T-helper 1 cell treated with Interleukin-12 subunit alpha and Interleukin-12 subunit beta and Interleukin-4 antibody, amounts not matched to agents 30 μg/mL and 1 μg/mL, for 36 hours (primary cell): ENCODE data around the gene GPR39.

Experiments used
- H3K27ac Mint-ChIP-seq: one replicate; pipeline ENCODE4 v1.8.0; 2021; ENCODE audit warnings: mild to moderate bottlenecking, mixed read lengths
- H3K27me3 Mint-ChIP-seq: one replicate; pipeline ENCODE4 v1.8.0; 2021; ENCODE audit warnings: low read depth, mixed read lengths
- H3K36me3 Mint-ChIP-seq: one replicate; pipeline ENCODE4 v1.8.0; 2021; ENCODE audit warnings: low read depth, mixed read lengths
- H3K4me1 Mint-ChIP-seq: one replicate; pipeline ENCODE4 v1.8.0; 2021; ENCODE audit warnings: low read depth, mixed read lengths
- H3K4me3 Mint-ChIP-seq: one replicate; pipeline ENCODE4 v1.8.0; 2021; ENCODE audit warnings: mild to moderate bottlenecking, moderate library complexity, mixed read lengths
- H3K9me3 Mint-ChIP-seq: one replicate; pipeline ENCODE4 v1.8.0; 2021; ENCODE audit warnings: mixed read lengths

The GPR39 gene

GRCh38 chr2:132420816-132421805 is 4.5 kb downstream of the GPR39 start:
- Mint-ChIP-seq H3K27me3 (no peaks in the 10 kb centered on the region), H3K4me3 (no peak overlapping the region), H3K9me3 (no peaks in the 10 kb centered on the region), H3K4me1 (no peaks in the 10 kb centered on the region), H3K27ac (no peak overlapping the region), H3K36me3 (no peaks in the 10 kb centered on the region)

GRCh38 chr2:132422736-132423135 is 6.1 kb downstream of the GPR39 start:
- no peak overlapping the region for H3K27ac Mint-ChIP-seq
- H3K9me3 Mint-ChIP-seq, result no peaks in the 10 kb centered on the region
- no peaks in the 10 kb centered on the region for H3K27me3 Mint-ChIP-seq
- H3K4me1 Mint-ChIP-seq, result no peaks in the 10 kb centered on the region
- no peak overlapping the region for H3K4me3 Mint-ChIP-seq
- no peaks in the 10 kb centered on the region for H3K36me3 Mint-ChIP-seq

DNA sequence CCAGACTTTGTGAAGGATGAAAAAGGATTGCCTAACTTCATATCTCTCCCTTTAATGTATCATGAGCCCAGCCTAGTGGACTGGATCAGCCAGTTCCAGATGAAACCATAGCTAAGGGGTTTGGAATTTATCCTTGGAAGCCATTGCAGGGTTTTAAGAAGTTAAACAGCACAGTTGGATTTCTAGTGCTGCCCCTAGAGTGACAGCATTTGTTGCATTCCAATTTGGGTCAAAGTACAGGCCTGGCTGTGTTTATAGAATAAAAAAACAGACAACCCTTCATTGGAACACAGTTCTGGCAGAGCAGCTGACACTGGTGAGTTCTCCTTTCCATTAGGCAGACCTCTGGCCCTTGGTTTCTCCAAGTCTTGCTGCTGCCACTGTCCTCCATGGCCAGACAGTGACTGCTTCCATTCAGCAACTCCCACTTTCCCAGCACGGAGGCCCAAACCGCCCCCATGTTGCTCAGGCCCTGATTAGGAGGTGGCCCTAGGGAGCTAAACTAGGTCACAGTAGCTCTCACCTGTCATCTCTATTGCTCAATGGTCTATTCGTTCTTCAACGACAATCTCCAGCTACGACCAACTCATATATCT is 8.0 kb downstream of the GPR39 start:
- Mint-ChIP-seq H3K27me3 (no peaks in the 10 kb centered on the region), H3K4me3 (no peak overlapping the region)

DNA sequence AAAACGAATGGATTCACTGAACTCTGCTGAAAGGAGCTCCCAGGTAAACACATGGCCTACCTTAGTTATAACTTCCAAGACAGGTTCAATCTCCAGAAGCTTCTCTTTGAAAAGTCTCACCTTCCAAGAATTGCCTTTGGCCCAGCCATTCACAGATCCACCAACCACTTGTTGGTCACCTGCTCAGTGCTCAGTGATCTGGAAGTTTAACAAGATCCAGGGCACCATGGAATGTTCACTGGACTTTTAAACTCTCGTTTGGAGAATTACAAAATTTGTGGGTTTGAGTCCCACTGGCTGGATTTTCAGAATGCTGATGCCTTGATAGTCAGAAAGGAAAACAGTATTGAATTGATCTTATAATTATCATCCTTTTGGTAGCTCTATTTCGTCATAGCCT is 9.4 kb downstream of the GPR39 start:
- Mint-ChIP-seq H3K36me3 (no peaks in the 10 kb centered on the region), H3K27ac (no peak overlapping the region), H3K4me1 (no peaks in the 10 kb centered on the region), H3K4me3 (no peak overlapping the region), H3K27me3 (no peaks in the 10 kb centered on the region), H3K9me3 (no peaks in the 10 kb centered on the region)

More for the DNA sequence above, 8.0 kb downstream of the GPR39 start:
- Mint-ChIP-seq H3K27ac (no peak overlapping the region), H3K9me3 (no peaks in the 10 kb centered on the region), H3K4me1 (no peaks in the 10 kb centered on the region), H3K36me3 (no peaks in the 10 kb centered on the region)

DNA sequence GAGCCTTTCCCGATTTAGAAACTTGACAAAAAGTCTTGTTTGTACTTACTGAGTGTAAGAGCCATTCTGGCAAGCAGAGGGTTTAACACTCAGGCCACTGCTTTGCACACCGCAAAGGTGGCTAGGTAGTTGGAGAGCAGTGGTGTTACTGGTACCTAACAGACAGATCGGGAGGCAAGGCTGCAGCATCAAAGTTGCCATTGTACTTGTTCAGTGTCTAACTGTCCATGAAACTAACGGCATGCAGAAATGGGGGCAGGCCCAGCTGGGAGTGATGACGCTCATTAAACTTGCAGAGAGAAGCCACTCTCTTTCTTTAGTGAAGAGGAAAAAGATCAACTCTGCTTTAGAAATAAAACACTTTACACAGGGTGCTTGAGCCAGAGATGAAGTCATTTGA is 10.1 kb downstream of the GPR39 start:
- no peak overlapping the region for H3K27ac Mint-ChIP-seq
- H3K4me3 Mint-ChIP-seq, result no peak overlapping the region
- no peaks in the 10 kb centered on the region for H3K4me1 Mint-ChIP-seq
- no peaks in the 10 kb centered on the region for H3K27me3 Mint-ChIP-seq
- H3K36me3 Mint-ChIP-seq, result no peaks in the 10 kb centered on the region
- H3K9me3 Mint-ChIP-seq, result no peaks in the 10 kb centered on the region

GRCh38 chr2:132429351-132429750 is 12.7 kb downstream of the GPR39 start:
- Mint-ChIP-seq H3K27me3 (no peaks in the 10 kb centered on the region), H3K4me1 (no peaks in the 10 kb centered on the region), H3K36me3 (no peaks in the 10 kb centered on the region), H3K4me3 (no peak overlapping the region), H3K27ac (no peak overlapping the region), H3K9me3 (peaks cover 7% of the 10 kb centered on the region)

- no peak overlapping the region for H3K27ac Mint-ChIP-seq
- H3K4me1 Mint-ChIP-seq, result no peaks in the 10 kb centered on the region
- no peaks in the 10 kb centered on the region for H3K36me3 Mint-ChIP-seq
- no peaks in the 10 kb centered on the region for H3K27me3 Mint-ChIP-seq
- H3K4me3 Mint-ChIP-seq, result no peak overlapping the region
- H3K9me3 Mint-ChIP-seq, result peaks cover 7% of the 10 kb centered on the region
Observed at GRCh38 chr2:132429941-132430573, 13.5 kb downstream of the GPR39 start.

- Mint-ChIP-seq H3K4me3 (no peak overlapping the region), H3K36me3 (no peaks in the 10 kb centered on the region), H3K4me1 (no peaks in the 10 kb centered on the region), H3K27me3 (no peaks in the 10 kb centered on the region), H3K27ac (no peak overlapping the region), H3K9me3 (peaks cover 9% of the 10 kb centered on the region)
Observed at GRCh38 chr2:132430895-132431294, 14.3 kb downstream of the GPR39 start.

DNA sequence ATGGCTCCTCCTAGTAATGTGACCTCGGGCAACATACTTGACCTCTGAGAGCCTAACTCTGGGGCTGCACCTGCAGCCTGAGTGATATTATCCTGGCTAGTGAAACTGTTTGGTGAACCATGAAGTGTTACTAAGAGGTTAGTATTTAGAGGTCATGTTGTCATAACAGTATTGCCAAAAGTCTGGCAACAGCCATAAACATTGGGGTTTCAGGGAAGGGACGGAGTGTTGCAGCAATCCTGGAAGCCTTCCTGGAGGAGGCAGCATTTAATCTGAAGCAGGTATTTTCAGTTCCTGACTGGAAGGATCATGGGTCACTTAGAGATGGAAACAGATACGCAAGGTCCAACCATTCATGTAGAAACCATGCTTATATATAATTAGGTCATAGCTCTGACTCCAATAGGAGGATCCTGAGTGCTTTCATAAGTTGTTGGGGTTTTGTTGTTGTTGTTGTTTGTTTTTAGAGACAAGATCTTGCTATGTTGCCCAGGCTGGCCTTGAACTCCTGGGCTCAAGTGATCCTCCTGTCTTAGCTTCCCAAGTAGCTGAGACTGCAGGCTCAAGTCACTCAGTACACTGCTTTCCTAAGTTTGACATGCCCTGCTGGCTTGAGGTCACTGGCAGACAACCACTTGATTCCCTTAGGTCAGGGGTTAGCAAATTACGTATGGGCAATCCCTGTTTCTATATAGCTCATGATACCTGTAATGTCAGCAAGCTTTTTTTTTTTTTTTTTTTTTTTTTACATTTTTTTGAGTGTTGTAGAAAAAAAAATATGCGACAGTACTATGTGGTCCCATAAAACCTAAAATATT is 21.5 kb downstream of the GPR39 start:
- no peaks in the 10 kb centered on the region for H3K36me3 Mint-ChIP-seq
- no peaks in the 10 kb centered on the region for H3K27me3 Mint-ChIP-seq
- H3K27ac Mint-ChIP-seq, result no peak overlapping the region
- H3K9me3 Mint-ChIP-seq, result peaks cover 8% of the 10 kb centered on the region
- no peaks in the 10 kb centered on the region for H3K4me1 Mint-ChIP-seq
- no peak overlapping the region for H3K4me3 Mint-ChIP-seq

GRCh38 chr2:132438691-132439090 is 22.1 kb downstream of the GPR39 start:
- Mint-ChIP-seq H3K27me3 (no peaks in the 10 kb centered on the region), H3K4me1 (no peaks in the 10 kb centered on the region), H3K9me3 (peaks cover 8% of the 10 kb centered on the region), H3K27ac (no peak overlapping the region), H3K36me3 (no peaks in the 10 kb centered on the region), H3K4me3 (no peak overlapping the region)

- Mint-ChIP-seq H3K27me3 (no peaks in the 10 kb centered on the region), H3K4me3 (no peak overlapping the region), H3K36me3 (no peaks in the 10 kb centered on the region), H3K4me1 (no peaks in the 10 kb centered on the region), H3K9me3 (peaks cover 8% of the 10 kb centered on the region), H3K27ac (no peak overlapping the region)
Observed at GRCh38 chr2:132439703-132440398, 23.2 kb downstream of the GPR39 start.

DNA sequence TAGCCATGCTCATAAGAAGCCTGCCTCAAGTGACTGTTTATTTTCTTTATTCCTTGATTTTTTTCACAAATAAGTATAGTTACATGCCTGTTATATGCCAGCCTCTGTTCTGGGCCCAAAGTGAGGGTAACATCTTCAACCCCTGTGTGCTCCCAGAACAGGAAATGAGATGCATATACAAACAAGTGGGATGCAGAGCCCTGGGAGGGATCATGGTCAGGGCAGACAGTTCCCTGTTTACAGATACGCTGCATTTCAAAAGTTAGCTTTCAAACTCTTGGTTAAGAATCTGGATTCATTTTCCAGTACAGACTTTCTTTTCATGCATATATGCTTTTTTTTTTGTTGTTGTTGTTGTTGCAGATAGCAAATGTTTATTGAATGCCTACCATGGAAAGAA is 24.4 kb downstream of the GPR39 start:
- Mint-ChIP-seq H3K9me3 (peaks cover 5% of the 10 kb centered on the region), H3K36me3 (no peaks in the 10 kb centered on the region), H3K27me3 (no peaks in the 10 kb centered on the region), H3K27ac (no peak overlapping the region), H3K4me3 (no peak overlapping the region), H3K4me1 (no peaks in the 10 kb centered on the region)

DNA sequence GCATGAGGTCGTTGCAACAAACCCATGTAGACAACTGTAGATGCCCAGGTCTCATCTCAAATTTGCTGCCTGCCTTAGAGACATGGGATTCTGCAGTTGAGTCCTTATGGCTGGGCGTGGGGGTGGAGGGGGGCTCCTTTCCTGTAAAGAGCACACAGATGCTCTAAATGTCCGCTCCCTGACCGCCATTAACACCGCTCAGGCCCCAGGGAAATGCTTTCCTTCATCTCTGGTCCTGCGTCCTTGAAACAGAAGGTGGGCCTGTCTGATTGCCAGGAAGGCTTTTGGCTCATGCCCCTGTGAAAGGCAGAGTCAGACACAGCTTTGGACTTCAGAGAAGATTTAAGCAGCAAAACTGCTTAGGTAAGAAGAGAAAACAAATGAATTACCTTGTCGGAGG is 25.7 kb downstream of the GPR39 start:
- Mint-ChIP-seq H3K27ac (no peak overlapping the region), H3K9me3 (peaks cover 5% of the 10 kb centered on the region), H3K27me3 (no peaks in the 10 kb centered on the region), H3K4me1 (no peaks in the 10 kb centered on the region), H3K4me3 (no peak overlapping the region), H3K36me3 (no peaks in the 10 kb centered on the region)

- Mint-ChIP-seq H3K9me3 (peaks cover 5% of the 10 kb centered on the region), H3K4me1 (no peaks in the 10 kb centered on the region), H3K27ac (no peak overlapping the region), H3K27me3 (no peaks in the 10 kb centered on the region), H3K36me3 (no peaks in the 10 kb centered on the region), H3K4me3 (no peak overlapping the region)
Observed at GRCh38 chr2:132443106-132443505, 26.5 kb downstream of the GPR39 start.
